Measurements from ENCODE around the gene CHST12.

- TF ChIP-seq POLR2A (IDR thresholded peaks at IDR 0.05) (no peak), POLR2AphosphoS5 (IDR thresholded peaks at IDR 0.05) (no peak)
- TF ChIP-seq, protein P1, sequence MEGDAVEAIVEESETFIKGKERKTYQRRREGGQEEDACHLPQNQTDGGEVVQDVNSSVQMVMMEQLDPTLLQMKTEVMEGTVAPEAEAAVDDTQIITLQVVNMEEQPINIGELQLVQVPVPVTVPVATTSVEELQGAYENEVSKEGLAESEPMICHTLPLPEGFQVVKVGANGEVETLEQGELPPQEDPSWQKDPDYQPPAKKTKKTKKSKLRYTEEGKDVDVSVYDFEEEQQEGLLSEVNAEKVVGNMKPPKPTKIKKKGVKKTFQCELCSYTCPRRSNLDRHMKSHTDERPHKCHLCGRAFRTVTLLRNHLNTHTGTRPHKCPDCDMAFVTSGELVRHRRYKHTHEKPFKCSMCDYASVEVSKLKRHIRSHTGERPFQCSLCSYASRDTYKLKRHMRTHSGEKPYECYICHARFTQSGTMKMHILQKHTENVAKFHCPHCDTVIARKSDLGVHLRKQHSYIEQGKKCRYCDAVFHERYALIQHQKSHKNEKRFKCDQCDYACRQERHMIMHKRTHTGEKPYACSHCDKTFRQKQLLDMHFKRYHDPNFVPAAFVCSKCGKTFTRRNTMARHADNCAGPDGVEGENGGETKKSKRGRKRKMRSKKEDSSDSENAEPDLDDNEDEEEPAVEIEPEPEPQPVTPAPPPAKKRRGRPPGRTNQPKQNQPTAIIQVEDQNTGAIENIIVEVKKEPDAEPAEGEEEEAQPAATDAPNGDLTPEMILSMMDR (IDR thresholded peaks at IDR 0.05) = no peak
Measured at GRCh38 chr7:2468227-2468626, 64.8 kb downstream of the CHST12 start.
